T-helper 2 cell treated with Interferon-gamma antibody and Interleukin-4, amounts not matched to agents 5 μg/mL and 100 μg/mL, for 36 hours (primary cell): ENCODE results near the gene MRPL17.
"Not testable (repeated sequence)": the region's sequence is repeated elsewhere in the genome, so short reads cannot be mapped to it uniquely, and the experiment has no call there.

Source experiments
- DNase-seq: peaks from one replicate; pipeline ENCODE4 v3.0.0; 2021; ENCODE audit warnings: low spot score
- H3K27ac Mint-ChIP-seq: one replicate; pipeline ENCODE4 v1.8.0; 2021; ENCODE audit warnings: mild to moderate bottlenecking, mixed read lengths
- H3K27me3 Mint-ChIP-seq: one replicate; pipeline ENCODE4 v1.8.0; 2021; ENCODE audit warnings: low read depth, mixed read lengths
- H3K36me3 Mint-ChIP-seq: one replicate; pipeline ENCODE4 v1.8.0; 2021; ENCODE audit warnings: low read depth, mixed read lengths
- H3K4me1 Mint-ChIP-seq: one replicate; pipeline ENCODE4 v1.8.0; 2021; ENCODE audit warnings: low read depth, mixed read lengths
- H3K4me3 Mint-ChIP-seq: one replicate; pipeline ENCODE4 v1.8.0; 2022; ENCODE audit warnings: mild to moderate bottlenecking, moderate library complexity, mixed read lengths
- H3K9me3 Mint-ChIP-seq: one replicate; pipeline ENCODE4 v1.8.0; 2021; ENCODE audit warnings: mixed read lengths

MRPL17 gene

GRCh38 chr11:6694229-6694535 is 11.0 kb upstream of the MRPL17 start:
- Mint-ChIP-seq H3K27ac (peak overlapping the region; percentile 74), H3K4me3 (peak overlapping the region; percentile 54), H3K4me1 (peaks cover 18% of the 10 kb centered on the region), H3K9me3 (no peaks in the 10 kb centered on the region), H3K36me3 (peaks cover 10% of the 10 kb centered on the region), H3K27me3 (no peaks in the 10 kb centered on the region)
- DNase-seq, result no peak

- Mint-ChIP-seq H3K36me3 (peaks cover 10% of the 10 kb centered on the region), H3K27ac (peak overlapping the region; percentile 74), H3K4me1 (peaks cover 18% of the 10 kb centered on the region), H3K27me3 (no peaks in the 10 kb centered on the region), H3K4me3 (peak overlapping the region; percentile 54), H3K9me3 (no peaks in the 10 kb centered on the region)
- peak; percentile 78 for DNase-seq
Observed at GRCh38 chr11:6693342-6694228, 10.4 kb upstream of the MRPL17 start.

GRCh38 chr11:6692128-6692527 is 9.0 kb upstream of the MRPL17 start:
- Mint-ChIP-seq H3K9me3 (no peaks in the 10 kb centered on the region), H3K27me3 (no peaks in the 10 kb centered on the region), H3K36me3 (peaks cover 7% of the 10 kb centered on the region), H3K27ac (no peak overlapping the region), H3K4me1 (peaks cover 18% of the 10 kb centered on the region), H3K4me3 (no peak overlapping the region)
- DNase-seq, result no peak

GRCh38 chr11:6690431-6691132 is 7.4 kb upstream of the MRPL17 start:
- H3K27me3 Mint-ChIP-seq, H3K27ac Mint-ChIP-seq, DNase-seq, H3K9me3 Mint-ChIP-seq, H3K4me3 Mint-ChIP-seq, H3K36me3 Mint-ChIP-seq: not testable (repeated sequence)
- peaks cover 18% of the 10 kb centered on the region for H3K4me1 Mint-ChIP-seq

- Mint-ChIP-seq H3K27me3 (no peaks in the 10 kb centered on the region), H3K4me3 (no peak overlapping the region), H3K36me3 (peaks cover 6% of the 10 kb centered on the region), H3K4me1 (peaks cover 4% of the 10 kb centered on the region), H3K27ac (no peak overlapping the region), H3K9me3 (no peaks in the 10 kb centered on the region)
- DNase-seq, result no peak
Observed at GRCh38 chr11:6687876-6688275, 4.7 kb upstream of the MRPL17 start.

GRCh38 chr11:6686006-6686405 is 2.9 kb upstream of the MRPL17 start:
- no peak overlapping the region for H3K27ac Mint-ChIP-seq
- no peak for DNase-seq
- H3K27me3 Mint-ChIP-seq, result no peaks in the 10 kb centered on the region
- H3K4me1 Mint-ChIP-seq, result peaks cover 12% of the 10 kb centered on the region
- H3K36me3 Mint-ChIP-seq, result peaks cover 18% of the 10 kb centered on the region
- H3K9me3 Mint-ChIP-seq, result no peaks in the 10 kb centered on the region
- H3K4me3 Mint-ChIP-seq, result no peak overlapping the region

- not testable (repeated sequence) for H3K27me3 Mint-ChIP-seq, H3K9me3 Mint-ChIP-seq, DNase-seq
- H3K4me3 Mint-ChIP-seq, result peak overlapping the region; percentile 97
- peaks cover 16% of the 10 kb centered on the region for H3K4me1 Mint-ChIP-seq
- H3K36me3 Mint-ChIP-seq, result peaks cover 29% of the 10 kb centered on the region
- H3K27ac Mint-ChIP-seq, result peak overlapping the region; percentile 50
Observed at GRCh38 chr11:6684068-6684467, 928 bp upstream of the MRPL17 start.

- peak overlapping the region; percentile 97 for H3K4me3 Mint-ChIP-seq
- peaks cover 32% of the 10 kb centered on the region for H3K36me3 Mint-ChIP-seq
- peak overlapping the region; percentile 97 for H3K27ac Mint-ChIP-seq
- no peaks in the 10 kb centered on the region for H3K27me3 Mint-ChIP-seq
- H3K9me3 Mint-ChIP-seq, result no peaks in the 10 kb centered on the region
- peaks cover 16% of the 10 kb centered on the region for H3K4me1 Mint-ChIP-seq
- no peak for DNase-seq
Observed at GRCh38 chr11:6682591-6682935, 577 bp downstream of the MRPL17 start.

DNA sequence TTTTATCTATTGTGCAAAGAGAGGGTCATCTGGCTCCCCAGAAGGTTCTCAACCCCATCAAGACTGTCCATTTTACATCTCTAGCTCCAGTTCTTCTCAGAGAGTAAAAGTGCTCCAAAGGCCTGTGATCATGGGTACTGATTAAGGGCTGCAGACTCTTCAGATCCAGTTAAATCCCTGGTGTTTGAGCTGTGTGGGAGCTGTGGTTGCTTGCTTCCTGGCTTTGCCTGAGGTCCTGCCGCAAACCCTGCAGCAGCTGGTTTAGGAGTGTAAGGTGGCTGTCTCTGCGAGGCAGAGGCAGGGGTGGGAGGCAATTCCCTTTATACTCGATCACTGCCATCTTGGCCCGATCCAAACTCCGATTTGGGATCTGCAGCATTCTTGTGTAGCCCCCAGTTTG is 1.2 kb downstream of the MRPL17 start:
- H3K36me3 Mint-ChIP-seq, result peaks cover 34% of the 10 kb centered on the region
- peaks cover 16% of the 10 kb centered on the region for H3K4me1 Mint-ChIP-seq
- no peaks in the 10 kb centered on the region for H3K27me3 Mint-ChIP-seq
- peak overlapping the region; percentile 42 for H3K27ac Mint-ChIP-seq
- DNase-seq, result no peak
- H3K9me3 Mint-ChIP-seq, result no peaks in the 10 kb centered on the region
- peak overlapping the region; percentile 97 for H3K4me3 Mint-ChIP-seq

- Mint-ChIP-seq H3K9me3 (no peaks in the 10 kb centered on the region), H3K4me1 (peaks cover 16% of the 10 kb centered on the region), H3K27me3 (no peaks in the 10 kb centered on the region), H3K27ac (peak overlapping the region; percentile 18), H3K4me3 (peak overlapping the region; percentile 97), H3K36me3 (peaks cover 34% of the 10 kb centered on the region)
- no peak for DNase-seq
Observed at GRCh38 chr11:6681505-6681904, 1.6 kb downstream of the MRPL17 start.

GRCh38 chr11:6677018-6677417 is 6.1 kb downstream of the MRPL17 start:
- no peaks in the 10 kb centered on the region for H3K27me3 Mint-ChIP-seq
- no peak overlapping the region for H3K4me3 Mint-ChIP-seq
- no peak for DNase-seq
- H3K9me3 Mint-ChIP-seq, result no peaks in the 10 kb centered on the region
- H3K4me1 Mint-ChIP-seq, result peaks cover 38% of the 10 kb centered on the region
- H3K27ac Mint-ChIP-seq, result no peak overlapping the region
- H3K36me3 Mint-ChIP-seq, result peaks cover 37% of the 10 kb centered on the region

DNA sequence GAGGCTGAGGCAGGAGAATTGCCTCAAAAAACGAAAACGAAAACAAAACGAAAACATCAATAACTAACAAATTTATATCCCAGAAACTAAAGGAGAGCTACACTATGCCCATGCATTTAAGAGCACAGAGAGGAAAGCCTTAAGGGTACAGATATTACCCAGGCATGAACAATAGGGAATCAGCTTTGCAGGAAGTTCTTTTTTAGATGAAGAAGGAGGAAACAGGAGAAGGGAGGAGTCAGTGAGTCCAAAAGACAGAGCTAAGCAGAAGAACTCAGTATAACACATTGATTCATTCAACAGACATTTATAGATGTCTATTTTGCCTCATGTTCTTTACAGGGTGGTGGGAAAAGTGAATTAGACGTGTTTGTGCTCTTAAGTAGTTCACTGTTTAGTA is 8.3 kb downstream of the MRPL17 start:
- Mint-ChIP-seq H3K9me3 (no peaks in the 10 kb centered on the region), H3K4me3 (no peak overlapping the region), H3K27me3 (no peaks in the 10 kb centered on the region), H3K4me1 (peaks cover 45% of the 10 kb centered on the region), H3K27ac (no peak overlapping the region), H3K36me3 (peaks cover 28% of the 10 kb centered on the region)
- DNase-seq, result no peak

GRCh38 chr11:6674219-6674597 is 8.9 kb downstream of the MRPL17 start:
- peak overlapping the region; percentile 44 for H3K27ac Mint-ChIP-seq

GRCh38 chr11:6673523-6674218 is 9.5 kb downstream of the MRPL17 start:
- peaks cover 20% of the 10 kb centered on the region for H3K36me3 Mint-ChIP-seq
- DNase-seq, result no peak
- peak overlapping the region; percentile 35 for H3K4me3 Mint-ChIP-seq
- H3K27me3 Mint-ChIP-seq, result no peaks in the 10 kb centered on the region
- H3K9me3 Mint-ChIP-seq, result no peaks in the 10 kb centered on the region
- peaks cover 48% of the 10 kb centered on the region for H3K4me1 Mint-ChIP-seq
- peak overlapping the region; percentile 44 for H3K27ac Mint-ChIP-seq

More at GRCh38 chr11:6674219-6674597, 8.9 kb downstream of the MRPL17 start:
- peaks cover 48% of the 10 kb centered on the region for H3K4me1 Mint-ChIP-seq
- no peaks in the 10 kb centered on the region for H3K27me3 Mint-ChIP-seq
- H3K4me3 Mint-ChIP-seq, result peak overlapping the region; percentile 35
- peaks cover 22% of the 10 kb centered on the region for H3K36me3 Mint-ChIP-seq
- no peak for DNase-seq
- no peaks in the 10 kb centered on the region for H3K9me3 Mint-ChIP-seq
